ENCODE measurements around the gene VPS50. TPM values are rescaled to one million over a fixed set of nuclear protein-coding genes. Genes with fewer than 3 reads are reported as not detected.
"Not testable (repeated sequence)": the region's sequence is repeated elsewhere in the genome, so short reads cannot be mapped to it uniquely, and the experiment has no call there.

The VPS50 gene
- total and polyA plus RNA-seq, 2 donors (not counting 1 experiment from before 2014, with no cell fraction given) = 9.4 to 54.1 TPM

DNA sequence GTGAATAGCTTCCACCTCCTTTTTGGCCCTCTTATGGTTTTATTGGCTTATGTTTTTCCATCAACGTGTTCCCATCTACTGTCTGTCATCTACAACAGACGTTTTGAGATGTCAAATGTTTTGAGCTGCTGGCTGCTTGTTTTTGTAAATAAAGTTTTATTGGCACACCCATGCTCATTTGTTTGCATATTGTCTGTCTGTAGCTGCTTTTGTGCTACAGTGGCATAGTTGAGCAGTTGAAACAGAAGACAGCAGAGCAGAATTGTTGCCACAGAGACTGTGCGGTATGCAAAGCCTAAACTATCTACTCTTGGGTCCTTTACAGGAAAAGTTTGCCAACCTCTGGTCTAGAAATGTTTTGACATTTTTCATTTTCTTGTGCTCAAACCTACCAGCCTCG is 88.7 kb downstream of the VPS50 start:
- ATAC-seq (ENCODE audit: low read depth) (no peak), DNase-seq (no peak)
- no peaks in the 10 kb centered on the region for H3K9me3 Mint-ChIP-seq (ENCODE audit: insufficient read depth)
- no peaks in the 10 kb centered on the region for H3K9me3 ChIP-seq (ENCODE audit: control extremely low read depth in 1 of 3, control insufficient read depth in 2 of 3, insufficient read depth in 1 of 3, low read length in 2 of 3)
- H4K20me1 ChIP-seq (ENCODE audit: control insufficient read depth, insufficient read depth, low read length, poor library complexity, severe bottlenecking) = no peaks in the 10 kb centered on the region
- POLR2A ChIA-PET = no interaction called here
- H3K27ac ChIP-seq (ENCODE audit: low read length in 2 of 2) = no peak overlapping the region
- no peaks in the 10 kb centered on the region for H3K27me3 Mint-ChIP-seq
- H3K4me1 ChIP-seq (ENCODE audit: control insufficient read depth in 2 of 2, insufficient read depth in 2 of 2, low read length in 2 of 2) = no peaks in the 10 kb centered on the region
- H3K79me2 ChIP-seq (ENCODE audit: control insufficient read depth, insufficient read depth, low read length) = no peaks in the 10 kb centered on the region
- H3K4me3 ChIP-seq (ENCODE audit: control extremely low read depth in 1 of 5, extremely low read depth in 1 of 5, insufficient read depth in 1 of 5, low read depth in 2 of 5, low read length in 4 of 5) = no peak overlapping the region
- CTCF ChIA-PET = interaction anchor here (0.7 kb wide), 1 partner anchor 16 kb away, joined by 5 read pairs; no protein-coding TSS in a partner anchor
- WGBS (ENCODE audit: insufficient coverage) = no CpG with 5 or more reads among the region's 4 CpGs
- peaks cover 6 to 11% of the 10 kb centered on the region in 2 experiments for H3K36me3 ChIP-seq (replicated peaks in 1 of 2; ENCODE audit: control extremely low read depth in 1 of 2, control insufficient read depth in 1 of 2, extremely low read depth in 1 of 2, insufficient read depth in 2 of 2, low read length in 1 of 2)
- no peak overlapping the region for H3K27ac Mint-ChIP-seq
- no peak overlapping the region for H3K4me3 Mint-ChIP-seq
- H3K4me2 ChIP-seq (replicated peaks; ENCODE audit: low read depth, low read length, poor library complexity, severe bottlenecking) = no peak overlapping the region
- no peaks in the 10 kb centered on the region for H3K4me1 Mint-ChIP-seq
- H2AFZ ChIP-seq (ENCODE audit: insufficient read depth, low read depth, low read length, poor library complexity, severe bottlenecking) = no peak overlapping the region
- intact Hi-C loops (cut with micrococcal nuclease) = no loop called here
- H3K9ac ChIP-seq (ENCODE audit: low read length) = no peak overlapping the region
- TF ChIP-seq, protein P1, sequence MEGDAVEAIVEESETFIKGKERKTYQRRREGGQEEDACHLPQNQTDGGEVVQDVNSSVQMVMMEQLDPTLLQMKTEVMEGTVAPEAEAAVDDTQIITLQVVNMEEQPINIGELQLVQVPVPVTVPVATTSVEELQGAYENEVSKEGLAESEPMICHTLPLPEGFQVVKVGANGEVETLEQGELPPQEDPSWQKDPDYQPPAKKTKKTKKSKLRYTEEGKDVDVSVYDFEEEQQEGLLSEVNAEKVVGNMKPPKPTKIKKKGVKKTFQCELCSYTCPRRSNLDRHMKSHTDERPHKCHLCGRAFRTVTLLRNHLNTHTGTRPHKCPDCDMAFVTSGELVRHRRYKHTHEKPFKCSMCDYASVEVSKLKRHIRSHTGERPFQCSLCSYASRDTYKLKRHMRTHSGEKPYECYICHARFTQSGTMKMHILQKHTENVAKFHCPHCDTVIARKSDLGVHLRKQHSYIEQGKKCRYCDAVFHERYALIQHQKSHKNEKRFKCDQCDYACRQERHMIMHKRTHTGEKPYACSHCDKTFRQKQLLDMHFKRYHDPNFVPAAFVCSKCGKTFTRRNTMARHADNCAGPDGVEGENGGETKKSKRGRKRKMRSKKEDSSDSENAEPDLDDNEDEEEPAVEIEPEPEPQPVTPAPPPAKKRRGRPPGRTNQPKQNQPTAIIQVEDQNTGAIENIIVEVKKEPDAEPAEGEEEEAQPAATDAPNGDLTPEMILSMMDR (IDR thresholded peaks at IDR 0.05) = no peak
- TF ChIP-seq EZH2 (IDR thresholded peaks at IDR 0.05; ENCODE audit: borderline replicate concordance, insufficient read depth, low read depth, low read length, poor library complexity, severe bottlenecking) = no peak
- no peaks in the 10 kb centered on the region for H3K27me3 ChIP-seq (replicated peaks in 1 of 4; ENCODE audit: control extremely low read depth in 1 of 4, control insufficient read depth in 3 of 4, insufficient read depth in 4 of 4, low read length in 3 of 4)

DNA sequence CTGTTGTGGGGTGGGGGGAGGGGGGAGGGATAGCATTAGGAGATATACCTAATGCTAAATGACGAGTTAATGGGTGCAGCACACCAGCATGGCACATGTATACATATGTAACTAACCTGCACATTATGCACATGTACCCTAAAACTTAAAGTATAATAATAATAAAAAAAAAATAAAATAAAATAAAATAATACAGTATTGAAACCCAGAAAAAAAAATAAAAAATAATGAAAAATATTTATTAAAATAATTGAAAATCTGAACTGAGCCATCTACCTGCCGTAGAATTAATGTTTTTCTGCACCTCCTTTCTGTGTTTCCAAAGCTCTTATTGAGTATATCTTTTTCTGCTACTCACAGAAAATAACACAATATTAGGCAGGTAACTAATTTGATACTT is 94.1 kb downstream of the VPS50 start:
- H3K9me3 ChIP-seq (ENCODE audit: control extremely low read depth in 1 of 3, control insufficient read depth in 2 of 3, insufficient read depth in 1 of 3, low read length in 2 of 3); H3K4me3 Mint-ChIP-seq; H3K4me2 ChIP-seq (replicated peaks; ENCODE audit: low read depth, low read length, poor library complexity, severe bottlenecking); DNase-seq; H3K79me2 ChIP-seq (ENCODE audit: control insufficient read depth, insufficient read depth, low read length); ATAC-seq (ENCODE audit: low read depth); H4K20me1 ChIP-seq (ENCODE audit: control insufficient read depth, insufficient read depth, low read length, poor library complexity, severe bottlenecking); H3K9me3 Mint-ChIP-seq (ENCODE audit: insufficient read depth); H3K27me3 Mint-ChIP-seq; H3K27ac ChIP-seq (ENCODE audit: low read length in 2 of 2); H3K36me3 ChIP-seq (replicated peaks in 1 of 2; ENCODE audit: control extremely low read depth in 1 of 2, control insufficient read depth in 1 of 2, extremely low read depth in 1 of 2, insufficient read depth in 2 of 2, low read length in 1 of 2); CTCF ChIA-PET; H3K4me1 Mint-ChIP-seq; H3K27me3 ChIP-seq (replicated peaks in 1 of 4; ENCODE audit: control extremely low read depth in 1 of 4, control insufficient read depth in 3 of 4, insufficient read depth in 4 of 4, low read length in 3 of 4); H3K9ac ChIP-seq (ENCODE audit: low read length); H3K4me3 ChIP-seq (ENCODE audit: control extremely low read depth in 1 of 5, extremely low read depth in 1 of 5, insufficient read depth in 1 of 5, low read depth in 2 of 5, low read length in 4 of 5); intact Hi-C loops (cut with micrococcal nuclease); H2AFZ ChIP-seq (ENCODE audit: insufficient read depth, low read depth, low read length, poor library complexity, severe bottlenecking); H3K27ac Mint-ChIP-seq; H3K4me1 ChIP-seq (ENCODE audit: control insufficient read depth in 2 of 2, insufficient read depth in 2 of 2, low read length in 2 of 2); POLR2A ChIA-PET: not testable (repeated sequence)
- WGBS (ENCODE audit: insufficient coverage) = no CpG with 5 or more reads among the region's 2 CpGs
